GM10248 (cell line): ENCODE measurements around the gene KRTAP5-1.

Experiments used
- CTCF ChIA-PET: fragments of 300-600 bp; sonication (Branson Sonifier 250); formaldehyde crosslinking; extraction: SDS; loops from one replicate; lab custom pipeline; 2021; ENCODE audit warnings: antibody characterized with exemption; lab: Yijun Ruan, JAX
- POLR2A ChIA-PET: fragments of 350-650 bp; sonication (Branson Sonifier 250); formaldehyde crosslinking; extraction: SDS; loops from one replicate; lab custom pipeline; 2020; ENCODE audit warnings: antibody characterized with exemption; lab: Yijun Ruan, JAX
- DNase-seq: peaks from one replicate; pipeline ENCODE4 v3.0.0; 2012; ENCODE audit errors: extremely low spot score
- TF ChIP-seq, protein P1 (sequence below): IDR thresholded peaks from 2 replicates; pipeline ENCODE4 v1.5.1; 2012; ENCODE audit warnings: mild to moderate bottlenecking, low read depth; ENCODE audit errors: extremely low read depth, missing control alignments, control extremely low read depth

KRTAP5-1 gene

DNA sequence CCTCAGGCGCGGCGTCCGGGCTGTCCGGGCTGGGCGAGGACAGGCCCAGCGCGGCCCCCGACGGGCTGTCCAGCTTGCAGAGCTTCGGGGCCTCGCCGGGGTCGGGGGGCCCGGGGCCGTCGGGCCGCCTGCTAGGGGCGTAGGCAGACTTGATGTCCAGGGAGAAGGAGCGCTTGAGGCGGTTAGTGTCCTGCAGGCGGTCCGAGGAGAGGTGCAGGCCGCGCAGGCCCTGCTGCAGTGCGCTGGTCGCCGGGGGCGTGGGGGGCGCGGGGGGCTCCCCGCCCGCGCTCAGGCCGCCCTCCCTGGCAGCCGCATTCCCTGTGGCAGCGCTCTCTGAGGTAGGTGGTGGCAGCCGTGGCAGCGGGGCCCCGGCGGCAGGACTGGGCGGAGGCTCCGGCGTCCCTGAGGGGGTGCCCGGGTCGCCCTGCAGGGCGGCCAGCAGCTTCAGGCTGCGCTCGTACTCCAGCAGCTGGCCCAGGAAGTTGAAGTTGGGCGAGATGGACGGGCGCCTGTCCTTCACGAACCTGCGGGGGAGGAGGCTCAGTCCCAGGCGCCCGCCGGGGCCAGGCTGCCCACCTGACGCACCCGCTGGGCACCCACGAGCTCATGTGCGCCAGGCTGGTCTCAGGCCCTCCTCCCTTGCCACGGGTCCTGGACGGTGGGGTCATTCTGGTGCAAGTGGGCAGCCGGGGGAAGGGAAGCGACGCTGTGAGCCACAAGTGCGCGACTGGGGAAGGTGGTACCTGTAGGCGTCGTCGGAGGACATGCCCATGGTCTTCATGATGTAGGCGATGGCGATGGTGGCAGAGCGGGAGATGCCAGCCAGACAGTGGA lies 27.8 kb downstream of the KRTAP5-1 start:
- TF ChIP-seq, protein P1, sequence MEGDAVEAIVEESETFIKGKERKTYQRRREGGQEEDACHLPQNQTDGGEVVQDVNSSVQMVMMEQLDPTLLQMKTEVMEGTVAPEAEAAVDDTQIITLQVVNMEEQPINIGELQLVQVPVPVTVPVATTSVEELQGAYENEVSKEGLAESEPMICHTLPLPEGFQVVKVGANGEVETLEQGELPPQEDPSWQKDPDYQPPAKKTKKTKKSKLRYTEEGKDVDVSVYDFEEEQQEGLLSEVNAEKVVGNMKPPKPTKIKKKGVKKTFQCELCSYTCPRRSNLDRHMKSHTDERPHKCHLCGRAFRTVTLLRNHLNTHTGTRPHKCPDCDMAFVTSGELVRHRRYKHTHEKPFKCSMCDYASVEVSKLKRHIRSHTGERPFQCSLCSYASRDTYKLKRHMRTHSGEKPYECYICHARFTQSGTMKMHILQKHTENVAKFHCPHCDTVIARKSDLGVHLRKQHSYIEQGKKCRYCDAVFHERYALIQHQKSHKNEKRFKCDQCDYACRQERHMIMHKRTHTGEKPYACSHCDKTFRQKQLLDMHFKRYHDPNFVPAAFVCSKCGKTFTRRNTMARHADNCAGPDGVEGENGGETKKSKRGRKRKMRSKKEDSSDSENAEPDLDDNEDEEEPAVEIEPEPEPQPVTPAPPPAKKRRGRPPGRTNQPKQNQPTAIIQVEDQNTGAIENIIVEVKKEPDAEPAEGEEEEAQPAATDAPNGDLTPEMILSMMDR, result no peak
- ChIA-PET CTCF (interaction anchor here (1.5 to 1.8 kb wide), 2 partner anchors 10 to 18 kb away, joined by 6 to 9 read pairs; no protein-coding TSS in a partner anchor), POLR2A (no interaction called here)
- no peak for DNase-seq

DNA sequence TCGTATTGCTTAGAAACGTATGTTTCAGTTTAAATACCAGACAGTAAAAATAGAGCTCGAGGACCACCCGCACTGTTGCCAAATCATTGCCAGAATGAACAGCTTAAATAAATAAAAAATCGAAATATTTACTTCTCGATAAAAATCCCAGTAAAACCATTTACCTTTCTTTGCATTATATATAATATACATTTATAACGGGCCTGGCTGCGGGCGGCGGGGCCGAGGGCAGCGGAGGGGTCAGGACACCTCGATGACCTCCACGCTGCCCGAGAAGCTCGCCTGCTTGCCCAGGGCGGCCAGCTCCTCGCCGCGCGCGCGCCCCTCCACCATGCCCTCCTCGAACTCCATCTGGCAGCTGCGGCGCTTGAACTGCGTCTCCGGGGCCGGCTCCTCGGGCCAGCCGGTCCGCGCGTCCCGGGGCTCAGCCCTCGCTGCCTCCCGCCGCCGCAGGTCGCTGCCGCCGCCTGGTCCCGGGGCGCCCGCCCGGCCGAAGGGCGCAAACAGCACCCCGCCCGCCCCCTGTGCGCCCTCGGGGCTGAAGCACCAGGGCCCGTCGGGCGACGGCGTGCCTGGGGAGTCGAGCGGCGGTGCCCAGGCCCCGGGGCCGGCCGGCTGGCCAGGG lies 28.7 kb downstream of the KRTAP5-1 start:
- DNase-seq, result no peak
- POLR2A ChIA-PET, result no interaction called here
- TF ChIP-seq, protein P1, result no peak
- CTCF ChIA-PET, result interaction anchor here (1.0 to 1.6 kb wide), 2 partner anchors 9 to 18 kb away, joined by 3 to 7 read pairs; no protein-coding TSS in a partner anchor

- DNase-seq, result no peak
- CTCF ChIA-PET, result interaction anchor here (1.0 to 1.6 kb wide), 2 partner anchors 9 to 19 kb away, joined by 3 to 7 read pairs; no protein-coding TSS in a partner anchor
- POLR2A ChIA-PET, result no interaction called here
- TF ChIP-seq, protein P1, result no peak
These were observed 29.4 kb downstream of the KRTAP5-1 start for GRCh38 chr11:1555713-1556153.

DNA sequence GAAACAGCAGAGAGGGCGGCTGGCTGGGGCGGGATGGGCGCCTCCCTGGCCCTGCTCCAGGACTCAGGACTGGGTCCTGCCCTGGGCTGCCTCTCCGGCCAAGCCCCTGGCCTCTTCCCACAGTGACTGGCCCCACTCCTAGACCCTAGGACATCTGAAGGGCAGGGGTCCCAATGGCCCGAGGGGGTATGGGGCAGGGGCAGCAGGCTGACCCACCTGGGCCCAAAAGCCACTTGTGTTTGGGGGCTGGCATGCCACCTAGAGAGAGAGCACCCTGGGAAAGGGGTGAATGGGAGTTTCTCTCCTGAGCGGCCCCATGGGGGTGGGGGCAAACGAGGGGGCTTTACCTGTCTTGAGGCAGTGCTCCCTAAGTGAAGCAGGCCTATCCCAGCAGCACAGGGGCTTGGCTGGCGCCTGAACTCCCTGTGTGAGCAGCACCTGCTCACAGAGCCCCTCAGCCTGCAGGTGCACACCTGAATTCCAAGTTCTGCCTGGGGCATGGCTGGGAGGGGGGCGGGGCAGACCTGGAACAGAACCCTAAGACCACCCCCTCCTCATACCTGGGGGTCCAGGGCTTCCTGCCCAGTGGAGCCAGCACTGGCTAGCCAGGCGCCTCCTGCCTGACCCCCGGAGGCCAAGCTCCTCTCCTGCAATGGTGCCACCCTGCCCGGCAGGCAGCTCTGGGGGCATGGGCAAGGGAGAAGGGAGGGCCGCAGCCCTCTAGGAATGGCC lies 29.9 kb downstream of the KRTAP5-1 start:
- CTCF ChIA-PET, result interaction anchor here (0.7 to 1.6 kb wide), 3 partner anchors 8 to 20 kb away, joined by 3 to 7 read pairs (median 3); no protein-coding TSS in a partner anchor

DNA sequence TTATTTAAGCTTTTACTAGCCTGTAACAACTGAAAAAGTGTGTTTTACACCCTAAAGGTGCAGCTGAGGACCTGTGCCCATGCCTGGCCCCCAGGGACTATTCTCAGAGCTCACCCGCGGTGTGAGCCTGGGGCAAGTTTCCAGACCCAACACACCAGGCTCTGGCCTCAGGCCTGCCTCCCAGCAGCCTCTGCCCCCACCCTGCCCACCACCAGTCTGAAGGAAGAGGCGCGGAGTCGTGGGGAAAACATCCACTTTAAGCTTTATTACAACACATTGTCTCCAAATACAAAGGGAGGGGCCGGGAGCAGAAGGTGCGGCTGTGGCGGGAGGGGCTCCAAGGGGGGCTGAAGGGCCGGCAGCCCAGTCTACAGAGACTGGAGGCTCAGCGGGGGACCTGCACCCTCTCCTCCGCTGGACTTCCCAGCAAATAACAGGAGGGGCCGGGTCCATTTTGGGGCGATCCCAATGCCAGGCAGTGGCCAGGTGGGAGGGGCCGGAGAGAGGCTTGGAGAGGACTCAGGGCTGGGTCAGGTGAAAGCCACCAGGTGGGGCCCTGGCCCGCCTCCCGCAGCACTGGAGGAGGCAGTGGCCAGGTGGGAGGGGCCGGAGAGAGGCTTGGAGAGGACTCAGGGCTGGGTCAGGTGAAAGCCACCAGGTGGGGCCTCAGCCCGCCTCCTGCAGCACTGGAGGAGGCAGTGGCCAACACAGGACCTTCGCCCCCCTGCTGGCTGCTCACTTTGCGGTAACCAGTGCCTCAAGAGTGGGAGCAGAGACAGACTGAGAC lies 31.1 kb downstream of the KRTAP5-1 start:
- TF ChIP-seq, protein P1, result no peak
- POLR2A ChIA-PET, result interaction anchor here (0.6 kb wide), 1 partner anchor 11 kb away, joined by 5 read pairs; no protein-coding TSS in a partner anchor
- CTCF ChIA-PET, result interaction anchor here (0.7 to 1.6 kb wide), 2 partner anchors 7 to 21 kb away, joined by 3 to 4 read pairs; no protein-coding TSS in a partner anchor
- no peak for DNase-seq

More for the DNA sequence above, 29.9 kb downstream of the KRTAP5-1 start:
- DNase-seq, result no peak
- TF ChIP-seq, protein P1, result no peak
- POLR2A ChIA-PET, result no interaction called here
